MV-4-11 (cell line): Measurements from ENCODE around the gene MAPKAP1.
A peak's percentile ranks its signal among the peaks of the same experiment; 100 is the strongest.

ENCODE experiments used
- DNase-seq: peaks from one replicate; lab custom pipeline; 2025; lab: John Stamatoyannopoulos, UW

MAPKAP1 gene

DNA sequence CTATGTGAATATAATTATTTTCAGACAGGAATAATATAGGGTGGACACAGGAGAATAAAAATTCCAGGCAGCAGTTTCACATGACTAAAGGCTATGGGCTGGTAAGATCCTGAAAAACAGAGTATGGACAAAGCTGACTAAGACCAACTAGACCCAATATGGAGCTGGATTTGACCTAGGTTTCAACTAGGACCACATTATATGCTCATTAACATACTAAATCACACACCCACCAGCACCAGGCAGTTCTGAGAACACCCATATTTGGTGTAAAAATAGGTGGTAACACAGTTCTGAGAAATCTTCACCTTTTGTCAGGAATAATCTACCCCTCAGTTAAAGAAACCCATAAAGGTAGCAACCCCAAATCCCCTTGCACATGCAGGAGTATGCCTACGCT is 64.7 kb downstream of the MAPKAP1 start:
- no peak for DNase-seq

DNA sequence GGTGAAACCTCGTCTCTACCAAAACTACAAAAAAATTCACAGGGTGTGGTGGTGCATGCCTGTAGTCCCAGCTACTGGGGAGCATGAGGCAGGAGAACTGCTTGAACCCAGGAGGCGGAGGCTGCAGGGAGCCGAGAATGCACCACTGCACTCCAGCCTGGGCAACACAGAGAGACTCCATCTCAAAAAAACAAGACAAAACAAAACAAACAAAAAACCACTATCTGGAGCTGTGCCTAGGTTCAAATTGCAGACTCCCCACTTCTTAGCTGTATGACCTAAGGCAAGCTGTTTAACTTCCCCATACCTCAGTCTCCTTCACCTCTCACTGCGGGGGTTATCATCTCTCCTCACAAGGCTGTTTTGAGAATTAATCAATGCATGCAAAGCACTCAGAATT is 68.0 kb downstream of the MAPKAP1 start:
- DNase-seq = no peak

DNA sequence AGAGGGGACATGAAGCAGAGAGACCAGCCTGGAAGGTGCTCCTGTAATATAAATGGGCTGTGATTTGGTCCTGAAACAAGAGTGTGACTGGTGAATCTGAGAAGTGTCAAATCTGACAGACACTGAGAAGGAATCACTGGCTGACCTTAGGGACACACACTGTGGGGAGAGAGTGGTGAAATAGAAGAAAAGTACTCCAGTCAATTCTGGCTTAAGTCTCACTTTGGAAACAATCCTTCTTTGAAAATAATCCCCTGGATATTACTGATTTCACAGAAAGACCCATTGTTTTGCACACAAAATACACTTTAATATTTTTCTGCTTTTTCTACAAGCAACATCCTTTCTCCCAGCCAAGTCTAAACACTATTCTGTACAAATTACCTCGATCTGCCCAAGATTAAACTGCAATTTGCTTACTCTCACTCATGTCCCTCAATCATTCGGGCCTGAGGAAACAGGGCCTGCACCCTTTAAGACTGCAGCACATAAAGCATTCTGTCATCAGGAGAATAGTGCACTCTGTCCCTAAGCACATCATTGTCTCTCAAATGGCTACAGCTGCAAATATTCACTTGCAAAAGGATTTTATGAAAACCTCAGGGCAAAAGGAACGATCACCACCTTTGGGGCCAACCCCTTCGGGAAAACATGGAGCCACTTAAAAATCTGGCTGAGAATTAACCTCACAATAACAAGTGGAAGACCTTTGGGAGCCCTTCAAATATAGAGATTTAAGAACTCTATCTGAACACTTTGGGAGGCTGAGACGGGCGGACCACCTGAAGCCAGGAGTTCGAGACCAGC is 68.6 kb downstream of the MAPKAP1 start:
- DNase-seq = no peak

- DNase-seq = no peak
These were observed 69.8 kb downstream of the MAPKAP1 start for GRCh38 chr9:125637241-125637640.

- DNase-seq = no peak
These were observed 71.1 kb downstream of the MAPKAP1 start for GRCh38 chr9:125635888-125636287.

DNA sequence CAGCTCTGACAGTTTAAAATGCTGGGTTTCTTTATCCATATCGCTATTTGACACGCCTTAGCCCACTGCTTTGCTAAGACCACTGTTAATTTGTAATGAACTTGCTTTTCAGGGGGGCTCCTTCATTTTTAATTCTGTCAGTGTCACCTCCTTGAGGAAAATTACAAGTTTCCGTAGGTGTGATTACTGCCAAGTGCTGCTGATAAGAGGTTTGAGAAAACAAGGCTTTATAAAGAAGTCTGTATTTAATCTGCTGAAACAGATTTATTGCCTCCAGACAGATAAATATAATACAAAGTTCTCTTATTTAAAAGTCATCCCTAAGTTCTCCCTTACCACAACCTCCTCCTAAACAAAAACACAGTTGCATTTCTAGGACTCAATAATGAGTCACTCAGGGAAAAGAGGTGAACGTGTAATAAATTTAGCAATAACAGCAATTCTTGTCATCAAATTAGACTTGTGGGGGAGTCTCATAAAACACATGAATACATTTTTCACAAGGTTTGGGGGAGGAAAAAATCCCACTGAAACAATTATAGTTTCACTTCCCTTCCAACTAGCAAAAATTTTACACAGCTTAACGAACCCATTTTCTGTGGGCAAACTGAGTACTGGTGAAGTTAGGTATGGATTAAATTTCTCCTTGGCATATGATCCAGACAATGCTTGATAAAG is 72.8 kb downstream of the MAPKAP1 start:
- DNase-seq = peak; percentile 68

- no peak for DNase-seq
These were observed 73.8 kb downstream of the MAPKAP1 start for GRCh38 chr9:125633116-125633745.

GRCh38 chr9:125632321-125633115 is 74.5 kb downstream of the MAPKAP1 start:
- DNase-seq = peak; percentile 95

DNA sequence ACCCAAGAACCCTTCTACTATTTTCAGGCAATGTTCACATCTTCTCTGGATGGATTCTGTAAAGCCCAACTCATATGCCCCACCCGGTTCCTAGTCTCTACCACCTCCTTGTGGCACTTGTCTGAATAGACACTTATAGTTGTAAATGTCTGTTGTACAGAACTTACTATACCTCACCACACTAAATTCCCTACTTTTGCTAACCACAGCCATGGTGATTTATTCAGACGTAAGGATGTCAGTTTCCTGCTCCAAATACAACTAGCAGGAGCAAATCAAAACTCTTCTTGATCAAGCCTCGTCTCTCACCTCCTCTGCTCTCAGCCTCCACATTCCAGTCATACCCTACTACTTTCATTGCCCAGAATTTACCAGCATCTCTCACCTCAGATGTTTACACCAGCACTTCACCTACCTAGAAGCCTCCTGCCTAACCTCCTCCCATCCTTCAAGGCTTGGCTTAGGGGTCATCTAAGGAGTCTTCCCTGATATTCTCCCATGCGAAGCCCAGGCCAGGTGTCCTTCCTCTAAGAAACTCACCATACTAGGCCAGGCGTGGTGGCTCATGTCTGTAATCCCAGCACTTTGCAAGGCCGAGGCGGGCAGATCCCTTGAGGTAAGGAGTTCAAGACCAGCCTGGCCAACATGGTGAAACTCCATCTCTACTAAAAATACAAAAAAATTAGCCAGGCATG is 75.5 kb downstream of the MAPKAP1 start:
- peak; percentile 39 for DNase-seq

DNA sequence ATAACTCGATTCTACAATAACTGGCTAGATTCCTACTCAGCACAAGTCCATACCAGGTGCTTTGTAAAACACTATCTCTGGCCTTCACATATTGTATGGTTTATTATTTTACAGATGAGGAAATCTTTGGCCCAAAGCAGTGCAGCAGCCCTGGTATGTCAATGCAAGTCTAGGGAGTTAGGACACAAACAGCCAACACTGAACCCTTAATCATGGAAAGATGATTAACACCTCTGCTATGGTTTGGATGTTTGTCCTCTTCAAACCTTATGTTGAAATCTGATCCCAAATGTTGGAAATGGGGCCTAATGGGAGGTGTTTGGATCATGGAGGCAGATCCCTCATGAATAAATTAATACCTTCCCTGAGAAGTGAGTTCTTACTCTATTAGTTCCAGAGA is 76.6 kb downstream of the MAPKAP1 start:
- DNase-seq = no peak

- peak; percentile 87 for DNase-seq
These were observed 77.6 kb downstream of the MAPKAP1 start for GRCh38 chr9:125629446-125629845.

DNA sequence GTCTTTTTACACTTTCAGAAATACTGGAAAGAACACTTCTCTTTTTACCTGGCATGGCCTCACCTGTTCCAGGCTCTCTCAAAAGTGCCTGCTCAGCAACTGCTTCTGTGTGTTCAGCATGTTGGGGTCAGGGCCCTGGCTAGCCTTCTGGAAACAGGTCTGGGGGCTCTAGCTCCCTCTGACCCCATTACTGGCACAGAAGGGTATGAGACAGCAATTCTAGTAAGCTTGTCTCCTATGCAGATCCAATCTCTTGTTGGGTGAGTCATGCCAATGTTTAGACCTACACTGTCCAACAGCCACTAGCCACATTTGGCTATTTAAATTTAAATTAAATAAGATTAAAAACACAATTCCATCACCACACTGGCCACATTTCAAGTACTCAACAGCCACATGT is 80.8 kb downstream of the MAPKAP1 start:
- DNase-seq = no peak

- DNase-seq = no peak
These were observed 85.8 kb downstream of the MAPKAP1 start for GRCh38 chr9:125621170-125621569.

- no peak for DNase-seq
These were observed 86.8 kb downstream of the MAPKAP1 start for GRCh38 chr9:125620216-125620615.

GRCh38 chr9:125617087-125617486 is 89.9 kb downstream of the MAPKAP1 start:
- DNase-seq = no peak

- no peak for DNase-seq
These were observed 93.9 kb downstream of the MAPKAP1 start for GRCh38 chr9:125613141-125613540.

- DNase-seq = no peak
These were observed 94.4 kb downstream of the MAPKAP1 start for GRCh38 chr9:125612616-125613015.

DNA sequence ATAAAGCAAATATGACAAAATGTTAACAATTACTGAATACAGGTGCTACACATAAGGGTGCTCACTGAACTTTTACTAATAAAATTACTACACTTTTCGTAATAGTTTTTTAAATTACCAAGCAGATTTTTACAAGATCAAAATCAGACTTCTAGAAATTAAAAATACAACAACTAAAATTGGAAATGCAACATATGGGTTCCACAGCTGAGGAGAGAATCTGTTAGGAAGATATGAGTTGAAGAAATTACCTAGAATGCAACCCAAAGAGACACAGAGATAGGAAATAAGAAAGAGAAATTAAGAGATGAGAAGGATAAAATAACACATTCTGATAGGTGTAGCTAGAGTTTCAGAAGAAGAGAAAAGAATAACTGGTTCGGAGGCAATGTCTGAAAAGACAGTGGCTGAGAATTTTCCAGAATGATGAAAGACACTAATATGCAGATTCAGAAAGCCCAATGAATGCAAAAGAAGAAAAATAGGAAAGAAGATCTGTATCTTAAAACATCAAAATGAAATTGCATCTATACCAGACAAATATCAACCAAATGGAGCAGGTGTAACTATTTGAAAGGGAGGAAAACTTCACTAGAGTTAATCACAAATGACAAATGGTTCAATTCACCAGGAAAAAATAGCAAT is 95.8 kb downstream of the MAPKAP1 start:
- no peak for DNase-seq

- no peak for DNase-seq
These were observed 97.3 kb downstream of the MAPKAP1 start for GRCh38 chr9:125609744-125610143.

DNA sequence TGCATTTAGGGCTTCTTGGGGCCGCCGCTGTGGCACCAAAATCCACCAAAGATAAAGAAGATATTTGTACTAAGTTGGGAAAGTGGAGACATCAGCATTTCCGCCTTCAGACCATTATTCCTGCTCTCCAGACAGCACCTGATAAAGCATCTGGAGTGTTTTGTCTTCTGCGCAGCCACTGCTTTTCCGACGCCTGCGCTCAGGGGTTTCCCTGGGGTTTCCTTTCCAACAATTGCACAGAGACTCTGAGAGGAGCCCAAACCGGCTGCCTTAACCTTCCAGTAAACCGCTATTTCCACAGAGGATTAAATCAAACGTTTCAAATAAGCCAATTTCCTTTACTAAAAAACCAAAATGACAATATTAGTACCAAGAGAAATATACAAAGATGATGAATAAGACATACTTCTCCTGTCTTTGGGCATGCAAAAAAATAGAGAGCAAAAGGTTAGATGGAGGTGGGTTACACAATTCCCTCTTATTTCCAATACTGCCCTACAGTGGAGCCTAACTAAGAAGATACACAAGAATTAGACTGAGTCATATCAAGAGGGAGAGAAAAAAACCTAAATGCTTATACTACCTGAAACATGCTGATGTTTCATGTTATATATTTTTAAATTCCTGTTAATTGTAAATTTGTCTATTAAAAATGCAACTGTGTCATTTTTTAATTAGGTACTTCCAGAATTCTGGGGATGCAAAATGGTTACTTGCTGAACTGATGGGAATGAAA is 98.4 kb downstream of the MAPKAP1 start:
- peak; percentile 54 for DNase-seq
